ENCODE data around the gene ITPK1.

The ITPK1 gene

GRCh38 chr14:93019367-93019843 is 96.3 kb downstream of the ITPK1 start:
- no peak for TF ChIP-seq CTCF (IDR thresholded peaks at IDR 0.05; ENCODE audit: low read depth, low read length)
- H3K4me3 ChIP-seq (ENCODE audit: low read depth, low read length): no peak overlapping the region
- DNase-seq (ENCODE audit: low read depth, low spot score): no peak
- in situ Hi-C loops (cut with HindIII; ENCODE audit: low sequenced_read_pairs): no loop called here

GRCh38 chr14:93018366-93018765 is 97.4 kb downstream of the ITPK1 start:
- no peak overlapping the region for H3K4me3 ChIP-seq (ENCODE audit: low read depth, low read length)
- TF ChIP-seq CTCF (IDR thresholded peaks at IDR 0.05; ENCODE audit: low read depth, low read length): no peak
- no peak for DNase-seq (ENCODE audit: low read depth, low spot score)
- in situ Hi-C loops (cut with HindIII; ENCODE audit: low sequenced_read_pairs): no loop called here

DNA sequence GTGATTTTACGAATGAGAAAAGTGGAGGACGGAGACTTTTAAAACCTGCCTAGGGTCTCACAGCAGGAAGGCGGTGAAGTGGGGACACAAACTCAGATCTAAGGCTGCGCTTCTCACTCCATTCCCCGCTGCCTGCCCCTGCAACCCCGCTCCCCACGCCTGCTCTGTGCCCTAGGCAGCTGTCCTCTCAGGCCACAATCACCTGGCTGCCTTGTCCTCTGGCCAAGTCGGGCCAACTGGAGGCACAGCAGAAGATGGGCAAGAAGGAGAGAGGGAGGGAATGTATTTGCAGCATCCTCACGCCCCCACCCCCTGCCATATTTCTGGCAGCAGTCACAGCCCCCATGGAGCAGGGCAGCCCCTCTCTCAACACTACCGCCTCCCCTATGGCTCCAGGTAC is 97.8 kb downstream of the ITPK1 start:
- in situ Hi-C loops (cut with HindIII; ENCODE audit: low sequenced_read_pairs): no loop called here
- TF ChIP-seq CTCF (IDR thresholded peaks at IDR 0.05; ENCODE audit: low read depth, low read length): no peak
- no peak overlapping the region for H3K4me3 ChIP-seq (ENCODE audit: low read depth, low read length)
- no peak for DNase-seq (ENCODE audit: low read depth, low spot score)

DNA sequence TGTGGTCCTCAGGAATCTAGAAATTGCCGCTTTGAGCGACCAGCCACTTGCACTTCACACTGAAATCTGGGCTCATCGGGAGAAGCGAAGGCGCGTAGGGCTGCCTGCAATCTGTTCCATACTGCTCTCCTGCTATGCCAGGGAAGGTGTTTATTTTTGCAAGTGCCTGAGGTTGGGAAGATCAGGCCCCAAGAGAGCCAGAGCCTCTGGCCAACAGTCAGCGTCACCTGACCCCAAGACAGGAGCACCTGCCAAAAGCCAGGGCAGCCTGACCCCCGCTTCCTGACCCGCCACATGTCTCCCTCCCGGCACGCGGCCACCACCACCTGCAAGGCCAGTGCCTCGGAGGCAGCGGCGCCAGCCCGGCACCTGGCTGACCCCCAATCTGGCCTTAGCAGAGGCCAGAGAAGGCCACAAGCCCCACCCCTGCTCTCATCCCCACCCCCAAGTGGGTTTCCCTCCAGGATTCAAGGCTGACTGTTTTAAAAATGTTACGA is 98.4 kb downstream of the ITPK1 start:
- no peak for TF ChIP-seq CTCF (IDR thresholded peaks at IDR 0.05; ENCODE audit: low read depth, low read length)
- no peak for DNase-seq (ENCODE audit: low read depth, low spot score)
- no peak overlapping the region for H3K4me3 ChIP-seq (ENCODE audit: low read depth, low read length)
- in situ Hi-C loops (cut with HindIII; ENCODE audit: low sequenced_read_pairs): no loop called here

- in situ Hi-C loops (cut with HindIII; ENCODE audit: low sequenced_read_pairs): no loop called here
- H3K4me3 ChIP-seq (ENCODE audit: low read depth, low read length): no peak overlapping the region
- no peak for TF ChIP-seq CTCF (IDR thresholded peaks at IDR 0.05; ENCODE audit: low read depth, low read length)
- no peak for DNase-seq (ENCODE audit: low read depth, low spot score)
These were observed 99.4 kb downstream of the ITPK1 start for GRCh38 chr14:93016275-93016845.

DNA sequence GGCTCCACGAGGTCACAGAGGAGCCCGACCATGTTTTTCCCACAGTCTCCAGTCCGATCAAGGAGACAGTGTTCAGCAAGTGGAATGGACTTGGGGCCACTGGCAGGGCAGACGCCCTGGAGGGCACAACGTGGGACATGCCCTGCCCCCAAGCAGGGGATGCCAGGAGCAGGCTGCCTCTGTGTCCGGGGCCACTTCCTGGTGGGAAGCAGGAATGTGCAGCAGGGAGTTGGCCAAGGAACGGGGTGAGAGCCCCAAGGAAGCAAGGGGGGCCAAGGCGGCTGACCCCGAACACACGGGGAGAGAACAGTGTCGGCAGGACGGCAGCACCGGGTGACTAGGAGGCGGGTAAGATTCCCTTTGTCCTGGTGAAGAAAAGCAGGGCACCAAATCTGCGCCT is 100.2 kb downstream of the ITPK1 start:
- no peak overlapping the region for H3K4me3 ChIP-seq (ENCODE audit: low read depth, low read length)
- in situ Hi-C loops (cut with HindIII; ENCODE audit: low sequenced_read_pairs): no loop called here
- DNase-seq (ENCODE audit: low read depth, low spot score): no peak
- TF ChIP-seq CTCF (IDR thresholded peaks at IDR 0.05; ENCODE audit: low read depth, low read length): no peak
